SK-N-SH treated with all-trans-retinoic acid at 6 μM for 48 hours (cell line): ENCODE results near the gene PCSK2.

Experiments used
- POU6F1 ChIP-seq: fragments of 250-450 bp; sonication (Bioruptor Pico); IDR thresholded peaks from 2 replicates; pipeline ENCODE4 v1.8.0; 2021; ENCODE audit warnings: low read depth, mild to moderate bottlenecking, moderate library complexity, borderline replicate concordance
- ZNF565 ChIP-seq: fragments of 450-650 bp; formaldehyde crosslinking; conservative IDR thresholded peaks from 2 replicates; pipeline ENCODE4 v1.5.0; 2020; ENCODE audit warnings: low read depth, mild to moderate bottlenecking, moderate library complexity
- TF ChIP-seq, protein P1 (sequence below): fragments of 250-450 bp; sonication (Bioruptor Pico); IDR thresholded peaks from 2 replicates; pipeline ENCODE4 v1.8.0; 2020; ENCODE audit warnings: mild to moderate bottlenecking, moderate library complexity, borderline replicate concordance

The PCSK2 gene

GRCh38 chr20:17534077-17534476 lies 307.2 kb downstream of the PCSK2 start (continued):
- no peak for TF ChIP-seq POU6F1
- TF ChIP-seq, protein P1, sequence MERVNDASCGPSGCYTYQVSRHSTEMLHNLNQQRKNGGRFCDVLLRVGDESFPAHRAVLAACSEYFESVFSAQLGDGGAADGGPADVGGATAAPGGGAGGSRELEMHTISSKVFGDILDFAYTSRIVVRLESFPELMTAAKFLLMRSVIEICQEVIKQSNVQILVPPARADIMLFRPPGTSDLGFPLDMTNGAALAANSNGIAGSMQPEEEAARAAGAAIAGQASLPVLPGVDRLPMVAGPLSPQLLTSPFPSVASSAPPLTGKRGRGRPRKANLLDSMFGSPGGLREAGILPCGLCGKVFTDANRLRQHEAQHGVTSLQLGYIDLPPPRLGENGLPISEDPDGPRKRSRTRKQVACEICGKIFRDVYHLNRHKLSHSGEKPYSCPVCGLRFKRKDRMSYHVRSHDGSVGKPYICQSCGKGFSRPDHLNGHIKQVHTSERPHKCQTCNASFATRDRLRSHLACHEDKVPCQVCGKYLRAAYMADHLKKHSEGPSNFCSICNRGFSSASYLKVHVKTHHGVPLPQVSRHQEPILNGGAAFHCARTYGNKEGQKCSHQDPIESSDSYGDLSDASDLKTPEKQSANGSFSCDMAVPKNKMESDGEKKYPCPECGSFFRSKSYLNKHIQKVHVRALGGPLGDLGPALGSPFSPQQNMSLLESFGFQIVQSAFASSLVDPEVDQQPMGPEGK (CRISPR knock-in tag), result no peak
- TF ChIP-seq ZNF565, result no peak
